Loucy (cell line): ENCODE data around the gene ZNF607.

Experiments used
- H2AFZ ChIP-seq: fragments of 200-600 bp; sonication (generic); 2 replicates; pipeline ENCODE4 v1.6.0; 2016; ENCODE audit warnings: antibody characterized with exemption, mild to moderate bottlenecking, low read length, moderate library complexity
- H3F3A ChIP-seq: fragments of 200-600 bp; 2 replicates; pipeline ENCODE4 v1.6.0; 2016; ENCODE audit warnings: antibody characterized with exemption, low read depth, mild to moderate bottlenecking
- H3K27me3 ChIP-seq: fragments of 200-600 bp; sonication (generic); 2 replicates; pipeline ENCODE4 v1.6.1; 2014; ENCODE audit warnings: low read length, mild to moderate bottlenecking; ENCODE audit not compliant: insufficient read depth, poor library complexity, severe bottlenecking
- H3K36me3 ChIP-seq: fragments of 200-600 bp; sonication (generic); 2 replicates; pipeline ENCODE4 v1.6.1; 2016; ENCODE audit warnings: low read length; ENCODE audit not compliant: insufficient read depth
- H3K4me1 ChIP-seq: fragments of 200-600 bp; sonication (generic); 2 replicates; pipeline ENCODE4 v1.5.1; 2014; ENCODE audit warnings: low read length, mild to moderate bottlenecking; ENCODE audit not compliant: insufficient read depth, poor library complexity, severe bottlenecking
- H3K4me2 ChIP-seq: fragments of 200-600 bp; sonication (generic); 2 replicates; pipeline ENCODE4 v1.6.0; 2014; ENCODE audit warnings: antibody characterized with exemption, low read length, low read depth, mild to moderate bottlenecking; ENCODE audit not compliant: poor library complexity, severe bottlenecking
- H3K4me3 ChIP-seq: fragments of 200-600 bp; sonication (generic); 2 replicates; pipeline ENCODE4 v1.5.1; 2014; ENCODE audit warnings: low read length, mild to moderate bottlenecking, mixed read lengths; ENCODE audit not compliant: poor library complexity, severe bottlenecking
- H3K79me2 ChIP-seq: fragments of 200-600 bp; sonication (generic); 2 replicates; pipeline ENCODE4 v1.6.1; 2014; ENCODE audit warnings: low read length; ENCODE audit not compliant: insufficient read depth
- H3K9ac ChIP-seq: fragments of 200-600 bp; sonication (generic); 2 replicates; pipeline ENCODE4 v1.6.0; 2014; ENCODE audit warnings: mild to moderate bottlenecking, low read depth, low read length, moderate library complexity; ENCODE audit not compliant: poor library complexity, severe bottlenecking
- H3K9me2 ChIP-seq: fragments of 200-600 bp; sonication (generic); replicated peaks from 2 replicates; pipeline ENCODE4 v1.6.1; 2016; ENCODE audit warnings: low read depth, low read length, mixed read lengths
- H3K9me3 ChIP-seq: fragments of 200-600 bp; sonication (generic); 2 replicates; pipeline ENCODE4 v1.6.1; 2014; ENCODE audit warnings: mild to moderate bottlenecking, antibody characterized with exemption, low read length, low read depth; ENCODE audit not compliant: insufficient read depth
- H4K20me1 ChIP-seq: fragments of 200-600 bp; sonication (generic); 2 replicates; pipeline ENCODE4 v1.6.0; 2014; ENCODE audit warnings: antibody characterized with exemption, low read length, mild to moderate bottlenecking; ENCODE audit not compliant: insufficient read depth, poor library complexity, severe bottlenecking
- CTCF ChIP-seq: fragments of 200-600 bp; sonication (generic); conservative IDR thresholded peaks from 2 replicates; pipeline ENCODE4 v1.5.1; 2014; ENCODE audit warnings: mild to moderate bottlenecking, antibody characterized with exemption, low read length
- EZH2phosphoT487 ChIP-seq: fragments of 200-600 bp; IDR thresholded peaks from 2 replicates; pipeline ENCODE4 v1.6.1; 2018; ENCODE audit warnings: antibody characterized with exemption, mild to moderate bottlenecking, moderate library complexity, borderline replicate concordance

ZNF607 gene

GRCh38 chr19:37716140-37716539 is 3.4 kb downstream of the ZNF607 start:
- Histone ChIP-seq H2AFZ (no peak overlapping the region), H3K79me2 (peaks cover 16% of the 10 kb centered on the region), H3K4me1 (peaks cover 22% of the 10 kb centered on the region), H3K36me3 (0 out of 2 replicates have a peak, but pooled peaks cover 3% of the 10 kb centered on the region), H3K9me3 (no peaks in the 10 kb centered on the region), H3K9ac (no peak overlapping the region), H4K20me1 (peaks cover 12% of the 10 kb centered on the region), H3K27me3 (no peaks in the 10 kb centered on the region), H3K9me2 (no peaks in the 10 kb centered on the region), H3K4me2 (peak overlapping the region; percentile 43), H3F3A (no peaks in the 10 kb centered on the region), H3K4me3 (peak overlapping the region; percentile 2)
- TF ChIP-seq CTCF (no peak), EZH2phosphoT487 (no peak)

DNA sequence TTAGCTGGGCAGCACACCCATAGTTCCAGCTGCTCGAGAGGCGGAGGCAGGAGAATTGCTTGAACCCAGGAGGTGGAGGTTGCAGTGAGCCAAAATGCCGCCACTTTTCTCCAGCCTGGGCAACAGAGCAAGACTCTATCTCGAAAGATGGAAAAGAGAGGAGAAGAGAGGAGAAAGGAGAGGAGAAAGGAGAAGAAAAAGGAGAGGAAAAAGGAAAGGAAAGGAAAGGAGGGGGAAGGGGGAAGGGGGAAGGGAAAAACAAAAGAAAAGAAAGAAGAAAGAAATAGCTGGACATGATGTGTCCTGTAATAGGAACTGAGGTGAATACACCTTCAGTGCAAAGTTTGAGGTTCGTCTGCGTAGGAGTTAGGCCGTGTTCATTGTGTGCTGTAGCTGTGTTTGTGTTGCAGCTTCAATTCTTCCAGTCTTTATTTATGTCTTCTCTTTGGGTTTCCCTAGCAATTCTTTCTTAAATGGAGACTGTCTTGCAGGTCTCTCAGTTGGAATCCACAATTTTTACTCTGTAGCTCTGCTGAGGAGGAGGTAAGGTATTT is 13.4 kb downstream of the ZNF607 start:
- Histone ChIP-seq H3K36me3 (peaks cover 10% of the 10 kb centered on the region; the same call in 1 of the 2 replicates), H3K4me2 (no peak overlapping the region), H4K20me1 (no peaks in the 10 kb centered on the region), H3K27me3 (no peaks in the 10 kb centered on the region), H3F3A (no peaks in the 10 kb centered on the region), H3K9me3 (no peaks in the 10 kb centered on the region), H3K4me1 (no peaks in the 10 kb centered on the region), H3K79me2 (no peaks in the 10 kb centered on the region), H2AFZ (no peak overlapping the region), H3K9ac (no peak overlapping the region), H3K9me2 (no peaks in the 10 kb centered on the region), H3K4me3 (no peak overlapping the region)
- no peak for TF ChIP-seq CTCF
- no peak for TF ChIP-seq EZH2phosphoT487

DNA sequence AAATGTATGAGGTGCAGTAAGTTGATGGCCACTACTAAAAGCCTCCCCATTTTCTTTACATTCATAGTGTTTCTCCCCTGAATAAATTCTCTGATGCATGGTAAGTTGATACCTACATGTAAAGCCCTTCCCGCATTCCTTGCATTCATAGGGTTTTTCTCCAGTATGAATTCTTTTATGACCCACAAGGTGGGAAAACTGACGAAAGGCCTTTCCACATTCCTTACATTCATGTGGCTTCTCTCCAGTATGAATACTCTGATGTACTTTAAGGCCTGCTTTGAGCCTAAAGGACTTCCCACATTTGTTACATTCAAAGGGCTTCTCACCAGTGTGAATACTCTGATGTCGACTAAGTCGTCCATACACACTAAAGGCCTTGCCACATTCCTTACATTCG is 20.5 kb downstream of the ZNF607 start:
- no peaks in the 10 kb centered on the region for H4K20me1 ChIP-seq
- no peaks in the 10 kb centered on the region for H3F3A ChIP-seq
- no peak overlapping the region for H2AFZ ChIP-seq
- no peaks in the 10 kb centered on the region for H3K79me2 ChIP-seq
- H3K9me2 ChIP-seq, result no peaks in the 10 kb centered on the region
- H3K4me3 ChIP-seq, result no peak overlapping the region
- H3K4me2 ChIP-seq, result no peak overlapping the region
- H3K27me3 ChIP-seq, result no peaks in the 10 kb centered on the region
- H3K9ac ChIP-seq, result no peak overlapping the region
- H3K4me1 ChIP-seq, result no peaks in the 10 kb centered on the region
- no peaks in the 10 kb centered on the region for H3K9me3 ChIP-seq
- TF ChIP-seq CTCF (no peak), EZH2phosphoT487 (no peak)
- H3K36me3 ChIP-seq, result peaks cover 16% of the 10 kb centered on the region
